HepG2 (cell line): Measurements from ENCODE around the gene PLCL2. TPM values are rescaled to one million over a fixed set of nuclear protein-coding genes. Genes with fewer than 3 reads are reported as not detected.

Experiments used
- ATAC-seq: fragments of 200-7000 bp; cut with Tn5 transposase; 3 replicates; pipeline ENCODE4 v1.9.1; 2020; ENCODE audit warnings: mild to moderate bottlenecking, moderate library complexity
- BruUV-seq: library from RNA; stranded (reverse); fragments of 400-500 nt; replicated peaks from 2 replicates; lab custom pipeline; 2021; lab: Mats Ljungman, UMichigan
- CTCF ChIA-PET: fragments of 300-600 bp; formaldehyde crosslinking; extraction: SDS; loops from one replicate; lab custom pipeline; 2021; ENCODE audit warnings: low total read pairs, inconsistent platforms, low intra/inter-chr PET ratio; lab: Yijun Ruan, JAX
- POLR2A ChIA-PET: fragments of 350-600 bp; sonication (Branson Sonifier 250); formaldehyde crosslinking; loops from one replicate; lab custom pipeline; 2020; ENCODE audit warnings: antibody characterized with exemption, inconsistent platforms; lab: Yijun Ruan, JAX
- DNase-seq: peaks from one replicate; pipeline ENCODE4 v3.0.0-alpha.2; 2015; ENCODE audit warnings: low spot score
- FAIRE-seq: peaks from 3 replicates; lab custom pipeline; 2011; peaks lifted over from hg19 to GRCh38; lab: Jason Lieb, UNC
- H2AFZ ChIP-seq: one replicate; pipeline ENCODE4 v1.6.1; 2011; ENCODE audit warnings: low read length, inconsistent platforms
- H3K27ac ChIP-seq: fragments of 300-600 bp; 3 replicates; pipeline ENCODE4 v1.8.0; 2011; ENCODE audit warnings: mixed run types, mild to moderate bottlenecking, mixed read lengths, low read length, inconsistent platforms; ENCODE audit not compliant: insufficient read depth; ENCODE audit errors: extremely low read length
- H3K27me3 ChIP-seq, 2 experiments: fragments of 200-600 bp in 1 of 2; 2 replicates in 1 of 2; 3 replicates in 1 of 2; pipeline versions ENCODE4 v1.6.0 to v1.8.0; 2011; ENCODE audit warnings: low read length in 2 of 2, mild to moderate bottlenecking in 2 of 2, moderate library complexity in 2 of 2, inconsistent platforms in 1 of 2; ENCODE audit not compliant: insufficient read depth in 2 of 2, control insufficient read depth in 1 of 2
- H3K36me3 ChIP-seq, 2 experiments: fragments of 200-600 bp in 1 of 2; replicated peaks in 1 of 2; 2 replicates in 1 of 2; 3 replicates in 1 of 2; pipeline versions ENCODE4 v1.5.1 to v1.8.0; 2011; ENCODE audit warnings: low read length in 2 of 2, inconsistent platforms in 1 of 2; ENCODE audit not compliant: insufficient read depth in 2 of 2, control insufficient read depth in 1 of 2
- H3K4me1 ChIP-seq: 2 replicates; pipeline ENCODE4 v1.5.1; 2012; ENCODE audit warnings: low read length, inconsistent platforms; ENCODE audit not compliant: insufficient read depth
- H3K4me2 ChIP-seq: 2 replicates; pipeline ENCODE4 v1.6.0; 2011; ENCODE audit warnings: low read depth, low read length, inconsistent platforms
- H3K4me3 ChIP-seq, 3 experiments: fragments of 200-600 bp in 1 of 3; sonication (generic), shearing (Covaris generic) in 1 of 3; replicated peaks in 1 of 3; 2 replicates each; pipeline ENCODE4 v1.5.1; 2011 to 2016; ENCODE audit warnings: low read length in 3 of 3, inconsistent platforms in 2 of 3, low read depth in 2 of 3, mild to moderate bottlenecking in 2 of 3, control low read depth in 1 of 3, mixed read lengths in 1 of 3; ENCODE audit not compliant: insufficient read depth in 1 of 3
- H3K79me2 ChIP-seq: one replicate; pipeline ENCODE4 v1.6.1; 2011; ENCODE audit warnings: low read length, inconsistent platforms; ENCODE audit not compliant: insufficient read depth
- H3K9ac ChIP-seq: 2 replicates; pipeline ENCODE4 v1.6.0; 2011; ENCODE audit warnings: mild to moderate bottlenecking, low read depth, low read length, inconsistent platforms; ENCODE audit not compliant: insufficient read depth
- H3K9me3 ChIP-seq: 2 replicates; pipeline ENCODE4 v1.5.1; 2012; ENCODE audit warnings: mild to moderate bottlenecking, low read length
- H4K20me1 ChIP-seq: 2 replicates; pipeline ENCODE4 v1.6.0; 2011; ENCODE audit warnings: inconsistent platforms, mild to moderate bottlenecking, low read length, moderate library complexity; ENCODE audit not compliant: insufficient read depth
- BCL3 ChIP-seq: sonication (generic); formaldehyde crosslinking; IDR thresholded peaks from 2 replicates; pipeline ENCODE4 v1.5.1; 2020; ENCODE audit warnings: mild to moderate bottlenecking, missing genetic modification reagents, moderate library complexity
- DNMT3B ChIP-seq: conservative IDR thresholded peaks from 2 replicates; pipeline ENCODE4 v1.6.1; 2016; ENCODE audit warnings: missing biosample characterization, control low read depth
- ELK4 ChIP-seq: sonication (generic); formaldehyde crosslinking; IDR thresholded peaks from 2 replicates; pipeline ENCODE4 v1.9.0; 2021; ENCODE audit warnings: missing genetic modification reagents, borderline replicate concordance
- HCFC1 ChIP-seq: fragments of 150-350 bp; IDR thresholded peaks from 2 replicates; pipeline ENCODE4 v1.6.1; 2014; ENCODE audit warnings: low read depth, low read length
- HDAC6 ChIP-seq: fragments of 200-600 bp; sonication (generic); IDR thresholded peaks from 2 replicates; pipeline ENCODE4 v1.7.0; 2017; ENCODE audit warnings: mild to moderate bottlenecking, antibody characterized with exemption, low read length, low read depth
- HNRNPUL1 ChIP-seq: fragments of 200-400 bp; formaldehyde crosslinking; IDR thresholded peaks from 2 replicates; pipeline ENCODE4 v1.6.1; 2017; ENCODE audit warnings: low read depth, mild to moderate bottlenecking, low read length, moderate library complexity
- PHF20 ChIP-seq: sonication (generic); formaldehyde crosslinking; IDR thresholded peaks from 2 replicates; pipeline ENCODE4 v1.5.0; 2020; ENCODE audit warnings: mild to moderate bottlenecking, missing genetic modification reagents
- THAP9 ChIP-seq: sonication (generic); formaldehyde crosslinking; IDR thresholded peaks from 2 replicates; pipeline ENCODE4; 2020; ENCODE audit warnings: missing genetic modification reagents, mild to moderate bottlenecking, borderline replicate concordance
- ZBTB26 ChIP-seq: IDR thresholded peaks from 2 replicates; pipeline ENCODE4 v1.6.1; 2016; ENCODE audit warnings: missing compliant biosample characterization, missing genetic modification reagents, borderline replicate concordance
- WGBS: methylation state at CpG from one replicate; pipeline ENCODE4 v1.1.6; 2017; ENCODE audit warnings: low lambda C conversion rate; 5-methylcytosine and 5-hydroxymethylcytosine counted together
- in situ Hi-C: cut with HindIII; loops from 2 replicates; pipeline ENCODE4 v1.10.0; 2017; ENCODE audit warnings: low pct_unique_long_range_greater_than_20kb; ENCODE audit not compliant: extremely low pct_ligation_motif_present
- intact Hi-C: fragments of 100-400 bp; cut with micrococcal nuclease; formaldehyde crosslinking; loops from one replicate; pipeline ENCODE4 v1.10.0; 2022; ENCODE audit not compliant: unreplicated experiment
- polyA plus RNA-seq, 8 experiments: library from polyadenylated mRNA; depleted of rRNA in 3 of 8; stranded (reverse) in 7 of 8; unstranded in 1 of 8; fragments of >200 nt; fragmentation: Illumina TruSeq in 4 of 8; extraction: Trizol in 4 of 8; gene quantifications; 2 replicates each; pipeline versions ENCODE4 v1.2.1 to v1.2.3, GENCODE V29; 2011 to 2016; ENCODE audit warnings: low read depth in 4 of 8, missing spikeins in 1 of 8, mixed read lengths in 1 of 8; ENCODE audit not compliant: insufficient read depth in 1 of 8
- total RNA-seq, 5 experiments: library from RNA; depleted of rRNA; stranded (reverse); fragments of >200 nt; fragmentation: Illumina TruSeq; extraction: Trizol; gene quantifications; 2 replicates each; pipeline ENCODE4 v1.2.3, GENCODE V29; 2016; ENCODE audit warnings: low read depth in 1 of 5

The PLCL2 gene
- total and polyA plus RNA-seq, 2 of the 13 experiments (the other 11 are each of a cell fraction or from before 2014, with no cell fraction given) = not detected

- no peak for TF ChIP-seq HCFC1
Measured at GRCh38 chr3:16927485-16927884, 42.7 kb downstream of the PLCL2 start (continued).

GRCh38 chr3:16928386-16929132, 43.8 kb downstream of the PLCL2 start:
- Histone ChIP-seq H3K36me3 (no peaks in the 10 kb centered on the region), H3K4me2 (no peak overlapping the region), H4K20me1 (no peaks in the 10 kb centered on the region), H3K4me3 (no peak overlapping the region), H3K9me3 (no peaks in the 10 kb centered on the region), H3K27ac (no peak overlapping the region), H3K79me2 (no peaks in the 10 kb centered on the region), H2AFZ (no peak overlapping the region), H3K9ac (no peak overlapping the region), H3K27me3 (no peaks in the 10 kb centered on the region; a peak in 1 of 5 replicates), H3K4me1 (no peaks in the 10 kb centered on the region)
- DNase-seq (no peak), FAIRE-seq (no peak), ATAC-seq (no peak)
- in situ Hi-C loops = no loop called here
- intact Hi-C loops = no loop called here
- TF ChIP-seq ELK4 (no peak), HNRNPUL1 (no peak), PHF20 (CRISPR knock-in tag) (no peak), BCL3 (CRISPR knock-in tag) (no peak), THAP9 (CRISPR knock-in tag) (no peak), ZBTB26 (CRISPR knock-in tag) (no peak), DNMT3B (no peak), HDAC6 (no peak)
- BruUV-seq = no TSS peak
- CTCF ChIA-PET = no interaction called here
- WGBS = 19% methylated on average over 4 of the region's 8 CpGs
- POLR2A ChIA-PET = no interaction called here
